A673 (cell line): ENCODE data around the gene NELL1. TPM values are rescaled to one million over a fixed set of nuclear protein-coding genes. Genes with fewer than 3 reads are reported as not detected.

ENCODE experiments used
- BruUV-seq: library from RNA; stranded (reverse); fragments of 400-500 nt; replicated peaks from 2 replicates; lab custom pipeline; 2021; lab: Mats Ljungman, UMichigan
- CTCF ChIA-PET: fragments of 300-600 bp; sonication (Branson Sonifier 250); formaldehyde crosslinking; loops from one replicate; lab custom pipeline; 2022; ENCODE audit warnings: antibody characterized with exemption; lab: Charles Lee
- POLR2A ChIA-PET: fragments of 300-600 bp; sonication (Branson Sonifier 250); formaldehyde crosslinking; loops from one replicate; lab custom pipeline; 2022; ENCODE audit warnings: antibody characterized with exemption; ENCODE audit not compliant: low non-redundant PET; lab: Charles Lee
- DNase-seq: peaks from one replicate; pipeline ENCODE4 v3.0.0-alpha.2; 2015; ENCODE audit warnings: low spot score
- H3K27ac ChIP-seq: fragments of 200-600 bp; sonication (generic); 2 replicates; pipeline ENCODE4 v1.5.1; 2016; ENCODE audit warnings: mixed run types, low read depth, mild to moderate bottlenecking, mixed read lengths, antibody characterized with exemption, low read length; ENCODE audit not compliant: poor library complexity, severe bottlenecking
- H3K27me3 ChIP-seq: fragments of 200-600 bp; sonication (generic); replicated peaks from 2 replicates; pipeline ENCODE4 v1.6.1; 2017; ENCODE audit warnings: mixed run types, low read depth, mild to moderate bottlenecking, mixed read lengths, antibody characterized with exemption, low read length; ENCODE audit not compliant: insufficient read depth, poor library complexity
- H3K36me3 ChIP-seq: fragments of 200-600 bp; sonication (generic); 2 replicates; pipeline ENCODE4 v1.6.1; 2016; ENCODE audit warnings: mixed run types, mild to moderate bottlenecking, mixed read lengths, antibody characterized with exemption, low read length; ENCODE audit not compliant: insufficient read depth, poor library complexity, severe bottlenecking
- H3K4me1 ChIP-seq: fragments of 200-600 bp; sonication (generic); 2 replicates; pipeline ENCODE4 v1.6.1; 2017; ENCODE audit warnings: mixed run types, mild to moderate bottlenecking, mixed read lengths, antibody characterized with exemption, low read length; ENCODE audit not compliant: insufficient read depth, poor library complexity, severe bottlenecking
- H3K4me3 ChIP-seq: fragments of 200-600 bp; sonication (generic); 2 replicates; pipeline ENCODE4 v1.5.1; 2016; ENCODE audit warnings: low read depth, mixed run types, mild to moderate bottlenecking, mixed read lengths, low read length; ENCODE audit not compliant: poor library complexity, severe bottlenecking
- H3K9me3 ChIP-seq: fragments of 200-600 bp; sonication (generic); 2 replicates; pipeline ENCODE4 v1.6.1; 2016; ENCODE audit warnings: mixed run types, low read depth, mild to moderate bottlenecking, mixed read lengths, antibody characterized with exemption, low read length; ENCODE audit not compliant: poor library complexity, severe bottlenecking
- EZH2 ChIP-seq: fragments of 200-600 bp; sonication (generic); IDR thresholded peaks from 2 replicates; pipeline ENCODE4 v1.6.1; 2017; ENCODE audit warnings: borderline replicate concordance, low read depth, mild to moderate bottlenecking, mixed read lengths, antibody characterized with exemption, low read length; ENCODE audit not compliant: poor library complexity, severe bottlenecking
- intact Hi-C: fragments of 100-400 bp; cut with micrococcal nuclease; formaldehyde crosslinking; loops from one replicate; pipeline ENCODE4 v1.10.0; 2022; ENCODE audit not compliant: unreplicated experiment
- total RNA-seq: library from RNA; stranded (reverse); gene quantifications from 2 replicates; pipeline ENCODE4 v1.2.3, GENCODE V29; 2021
- TF ChIP-seq, protein P1 (sequence below): fragments of 300-800, 200-600 bp; sonication (generic); conservative IDR thresholded peaks from 2 replicates; pipeline ENCODE4 v1.5.1; 2017; ENCODE audit warnings: low read depth, mild to moderate bottlenecking, antibody characterized with exemption, low read length, moderate library complexity, mixed read lengths

The NELL1 gene
- total RNA-seq, 1 experiment from 2014 or later = 0.32 TPM

DNA sequence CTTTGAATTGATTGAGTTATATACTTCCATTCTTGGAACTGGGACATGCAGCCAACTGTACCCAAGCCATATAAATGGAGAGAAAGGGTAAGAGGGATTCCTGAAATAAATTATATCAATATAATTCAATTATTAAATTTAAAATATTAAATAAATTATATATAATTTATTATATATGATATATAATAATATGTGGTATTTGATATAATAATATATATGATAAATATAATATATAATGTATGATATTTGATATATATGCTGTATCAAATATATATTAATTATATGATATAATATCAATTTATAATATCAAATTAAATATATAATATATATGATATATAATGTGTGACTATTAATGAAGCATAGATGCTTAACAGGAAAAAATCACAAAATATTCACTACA, 677.0 kb downstream of the NELL1 start:
- H3K4me1 ChIP-seq = no peaks in the 10 kb centered on the region
- no peak overlapping the region for H3K27ac ChIP-seq
- H3K9me3 ChIP-seq = no peaks in the 10 kb centered on the region
- DNase-seq = no peak
- intact Hi-C loops = no loop called here
- ChIA-PET CTCF (no interaction called here), POLR2A (no interaction called here)
- TF ChIP-seq, protein P1, sequence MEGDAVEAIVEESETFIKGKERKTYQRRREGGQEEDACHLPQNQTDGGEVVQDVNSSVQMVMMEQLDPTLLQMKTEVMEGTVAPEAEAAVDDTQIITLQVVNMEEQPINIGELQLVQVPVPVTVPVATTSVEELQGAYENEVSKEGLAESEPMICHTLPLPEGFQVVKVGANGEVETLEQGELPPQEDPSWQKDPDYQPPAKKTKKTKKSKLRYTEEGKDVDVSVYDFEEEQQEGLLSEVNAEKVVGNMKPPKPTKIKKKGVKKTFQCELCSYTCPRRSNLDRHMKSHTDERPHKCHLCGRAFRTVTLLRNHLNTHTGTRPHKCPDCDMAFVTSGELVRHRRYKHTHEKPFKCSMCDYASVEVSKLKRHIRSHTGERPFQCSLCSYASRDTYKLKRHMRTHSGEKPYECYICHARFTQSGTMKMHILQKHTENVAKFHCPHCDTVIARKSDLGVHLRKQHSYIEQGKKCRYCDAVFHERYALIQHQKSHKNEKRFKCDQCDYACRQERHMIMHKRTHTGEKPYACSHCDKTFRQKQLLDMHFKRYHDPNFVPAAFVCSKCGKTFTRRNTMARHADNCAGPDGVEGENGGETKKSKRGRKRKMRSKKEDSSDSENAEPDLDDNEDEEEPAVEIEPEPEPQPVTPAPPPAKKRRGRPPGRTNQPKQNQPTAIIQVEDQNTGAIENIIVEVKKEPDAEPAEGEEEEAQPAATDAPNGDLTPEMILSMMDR = no peak
- no peak for TF ChIP-seq EZH2
- no peak overlapping the region for H3K4me3 ChIP-seq
- no peaks in the 10 kb centered on the region for H3K27me3 ChIP-seq
- no peaks in the 10 kb centered on the region for H3K36me3 ChIP-seq
- no TSS peak for BruUV-seq

DNA sequence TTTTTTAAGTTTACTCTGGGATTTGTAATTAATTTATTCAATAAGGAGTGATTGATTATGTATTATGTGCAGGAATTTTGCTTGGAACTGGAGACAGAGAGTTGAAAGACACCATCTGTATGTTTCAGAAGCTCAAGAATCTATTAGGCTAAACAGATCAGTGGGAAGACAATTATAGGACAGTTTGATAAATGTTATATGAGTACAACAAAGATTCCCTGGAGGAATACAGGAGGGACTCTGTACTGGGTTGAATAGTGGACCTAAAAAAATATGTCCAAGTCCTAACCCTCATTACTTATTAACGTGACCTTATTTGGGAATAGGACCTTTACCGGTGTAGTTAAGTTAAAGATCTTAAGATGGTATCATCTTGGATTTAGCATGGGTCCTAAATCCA, 681.2 kb downstream of the NELL1 start:
- no peaks in the 10 kb centered on the region for H3K27me3 ChIP-seq
- TF ChIP-seq EZH2 = no peak
- TF ChIP-seq, protein P1 = no peak
- POLR2A ChIA-PET = no interaction called here
- H3K4me1 ChIP-seq = no peaks in the 10 kb centered on the region
- intact Hi-C loops = no loop called here
- no peaks in the 10 kb centered on the region for H3K9me3 ChIP-seq
- no peak overlapping the region for H3K27ac ChIP-seq
- DNase-seq = no peak
- no peaks in the 10 kb centered on the region for H3K36me3 ChIP-seq
- H3K4me3 ChIP-seq = no peak overlapping the region
- CTCF ChIA-PET = no interaction called here
- BruUV-seq = no TSS peak

DNA sequence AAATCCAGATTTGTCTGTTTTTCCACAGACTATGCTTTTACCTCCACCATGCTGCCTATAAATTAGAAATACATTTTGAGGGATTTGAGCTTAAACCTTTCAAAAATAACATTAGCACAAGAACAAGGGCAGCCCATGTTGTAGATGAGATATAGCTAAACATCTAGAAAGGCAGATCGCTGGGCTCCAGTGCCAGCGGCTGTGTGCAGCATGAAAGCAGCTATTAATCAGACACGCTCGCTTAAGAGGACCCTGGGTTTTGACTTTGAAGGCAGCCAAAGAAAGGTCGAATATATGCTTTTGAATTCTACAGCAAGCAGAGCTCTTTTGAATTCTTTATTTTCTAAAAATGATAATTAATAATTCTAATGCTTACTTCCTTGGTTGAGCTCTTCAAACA, 684.0 kb downstream of the NELL1 start:
- intact Hi-C loops = no loop called here
- Histone ChIP-seq H3K4me1 (no peaks in the 10 kb centered on the region), H3K27me3 (no peaks in the 10 kb centered on the region), H3K9me3 (no peaks in the 10 kb centered on the region), H3K4me3 (no peak overlapping the region), H3K36me3 (no peaks in the 10 kb centered on the region), H3K27ac (no peak overlapping the region)
- ChIA-PET POLR2A (no interaction called here), CTCF (no interaction called here)
- BruUV-seq = no TSS peak
- no peak for TF ChIP-seq EZH2
- TF ChIP-seq, protein P1 = no peak
- no peak for DNase-seq
